ENCODE results near the gene TUBB. TPM values are rescaled to one million over a fixed set of nuclear protein-coding genes. Genes with fewer than 3 reads are reported as not detected.
"Not testable (repeated sequence)": the region's sequence is repeated elsewhere in the genome, so short reads cannot be mapped to it uniquely, and the experiment has no call there.

TUBB gene
- total RNA-seq, 1 experiment from 2014 or later = 386 TPM

DNA sequence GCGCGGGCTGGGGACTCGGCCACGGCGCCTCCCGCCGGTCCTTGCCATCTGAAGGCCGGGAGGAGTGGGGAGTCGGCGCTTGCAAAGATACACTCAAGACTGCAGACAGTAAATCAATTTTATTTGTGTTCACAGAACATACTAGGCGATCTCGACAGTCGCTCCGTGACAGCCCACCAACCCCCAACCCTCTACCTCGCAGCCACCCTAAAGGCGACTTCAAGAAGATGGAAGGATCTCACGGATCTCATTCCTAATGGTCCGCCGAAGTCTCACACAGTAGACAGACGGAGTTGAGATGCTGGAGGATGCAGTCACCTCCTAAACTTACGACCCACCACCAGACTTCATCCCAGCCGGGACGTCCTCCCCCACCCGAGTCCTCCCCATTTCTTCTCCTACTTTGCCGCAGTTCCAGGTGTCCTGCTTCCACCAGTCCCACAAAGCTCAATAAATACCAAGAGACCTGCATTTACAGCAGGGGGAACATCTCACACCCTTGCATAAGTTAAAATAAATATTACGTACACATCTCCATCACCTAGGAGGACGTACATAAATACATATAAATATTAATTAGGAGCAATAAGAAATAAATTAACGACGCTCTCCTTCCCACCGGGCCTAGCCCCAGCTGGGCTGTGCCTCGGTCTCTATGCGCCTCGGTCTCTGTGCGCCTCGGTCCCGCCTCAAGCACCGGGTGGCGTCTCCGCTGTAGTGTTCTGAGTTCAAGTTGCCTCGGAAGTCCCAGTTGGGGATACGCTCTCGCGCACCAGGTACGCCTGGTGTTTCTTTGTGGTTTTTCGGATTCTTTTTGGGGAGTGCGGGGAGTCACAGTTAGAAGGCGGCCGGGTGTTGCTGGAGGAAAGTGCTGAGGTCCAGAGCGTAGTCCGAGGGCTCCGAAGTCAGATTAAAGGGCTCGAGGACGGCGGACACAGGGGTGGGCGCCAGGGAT lies 23.2 kb downstream of the TUBB start:
- no peaks in the 10 kb centered on the region for H3K27me3 ChIP-seq
- DNase-seq = no peak
- H3K9me3 ChIP-seq = no peaks in the 10 kb centered on the region
- H3K36me3 ChIP-seq = peaks cover 41% of the 10 kb centered on the region
- peak overlapping the region; percentile 64 for H3K4me3 ChIP-seq

DNA sequence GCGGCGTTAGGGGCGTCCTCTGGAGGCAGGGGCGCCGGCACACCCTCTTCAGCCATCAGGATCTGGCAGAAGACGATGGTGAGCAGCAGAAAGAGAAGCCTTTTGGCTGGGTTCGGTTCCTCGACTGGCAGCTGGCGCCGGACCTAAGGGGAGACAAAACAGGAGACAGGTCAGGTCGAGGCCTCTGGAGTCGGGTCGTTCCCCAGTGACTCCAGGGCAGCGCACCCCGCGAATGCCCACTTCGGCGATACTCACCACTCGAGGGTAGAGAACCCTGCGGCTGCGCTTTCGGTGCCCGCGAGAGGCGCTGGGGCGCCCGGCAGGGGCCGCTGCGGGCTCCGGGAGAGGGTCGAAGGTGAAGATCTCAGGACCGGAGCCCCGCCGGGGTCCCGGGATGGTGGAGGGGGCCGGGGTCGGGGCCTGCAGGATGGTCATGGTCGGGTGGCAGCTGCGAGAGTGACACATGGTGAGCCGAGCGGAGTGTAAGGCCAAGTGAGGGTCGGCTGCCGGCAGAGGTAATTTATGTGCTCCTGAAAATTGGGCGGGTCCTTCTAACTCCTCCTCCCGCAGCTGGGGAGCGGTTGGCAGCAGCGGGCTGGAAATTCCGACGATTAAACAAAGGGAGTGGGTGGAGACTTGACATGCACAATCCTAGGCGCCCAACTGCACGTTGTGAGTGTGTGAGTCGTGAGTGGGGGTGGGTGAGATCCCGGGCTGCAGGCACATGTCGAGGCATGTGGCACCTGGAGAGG lies 24.1 kb downstream of the TUBB start, which contains the start of gene IER3:
Gene IER3, minus strand, starts transcription at position 494 of the 752 bp plus-strand sequence. Its CDS starts 29 bp downstream, at position 465.
- Histone ChIP-seq H3K9me3 (no peaks in the 10 kb centered on the region), H3K36me3 (peaks cover 34% of the 10 kb centered on the region), H3K27me3 (no peaks in the 10 kb centered on the region), H3K4me3 (peak within 1 kb of the TSS; percentile 64)
- DNase-seq = peak; percentile 82

GRCh38 chr6:30747300-30747687 lies 27.1 kb downstream of the TUBB start:
- Histone ChIP-seq H3K9me3 (no peaks in the 10 kb centered on the region), H3K36me3 (peaks cover 14% of the 10 kb centered on the region), H3K27me3 (no peaks in the 10 kb centered on the region), H3K4me3 (no peak overlapping the region)
- no peak for DNase-seq

GRCh38 chr6:30747902-30748769 lies 28.0 kb downstream of the TUBB start:
- Histone ChIP-seq H3K4me3 (no peak overlapping the region), H3K9me3 (no peaks in the 10 kb centered on the region), H3K27me3 (no peaks in the 10 kb centered on the region), H3K36me3 (peaks cover 11% of the 10 kb centered on the region)
- no peak for DNase-seq

- no peaks in the 10 kb centered on the region for H3K27me3 ChIP-seq
- peaks cover 3% of the 10 kb centered on the region; the same call in 1 of the 2 replicates for H3K36me3 ChIP-seq
- peak; percentile 53 for DNase-seq
- H3K4me3 ChIP-seq = no peak overlapping the region
- H3K9me3 ChIP-seq = no peaks in the 10 kb centered on the region
Measured at GRCh38 chr6:30748851-30749540, 28.8 kb downstream of the TUBB start.

DNA sequence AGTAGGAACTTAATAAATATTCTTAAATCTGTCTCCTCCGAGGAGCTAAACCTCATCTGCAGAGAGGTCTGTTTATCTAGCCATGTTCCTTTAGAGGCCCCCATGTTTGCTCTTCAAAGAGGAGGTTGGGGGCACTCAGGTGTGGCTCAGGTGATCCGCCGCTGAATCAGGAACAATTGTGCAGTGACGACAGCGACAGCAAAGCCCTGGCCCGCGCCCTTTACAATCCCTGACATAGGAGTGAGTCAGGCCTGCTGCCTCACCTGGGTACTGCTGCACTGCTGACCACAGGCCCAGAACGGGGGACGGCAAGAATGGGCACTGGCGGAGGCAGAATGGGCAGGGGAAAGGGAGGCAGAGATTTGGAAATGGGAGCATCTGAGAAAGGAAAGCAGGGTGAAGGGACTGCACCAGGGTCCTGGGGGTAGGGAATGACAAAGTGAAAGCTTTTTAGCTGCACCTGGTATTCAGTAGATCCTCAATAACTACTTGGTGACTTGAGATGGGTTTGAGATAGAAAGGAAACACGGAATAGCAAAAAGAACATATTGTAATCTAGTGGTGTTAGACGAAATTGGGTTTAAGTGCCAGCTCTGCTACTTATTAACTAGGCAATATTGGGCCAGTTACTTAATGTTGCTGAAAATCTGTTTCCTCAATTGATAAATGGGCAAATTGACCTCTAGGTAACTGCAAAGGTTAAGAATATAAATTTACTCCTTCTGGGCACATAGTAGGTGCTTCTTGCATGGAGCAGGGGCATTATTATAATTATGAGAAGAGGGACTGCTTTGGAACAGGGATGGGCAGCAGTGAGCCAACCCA lies 29.6 kb downstream of the TUBB start:
- no peaks in the 10 kb centered on the region for H3K36me3 ChIP-seq
- H3K27me3 ChIP-seq = no peaks in the 10 kb centered on the region
- no peak for DNase-seq
- no peaks in the 10 kb centered on the region for H3K9me3 ChIP-seq
- no peak overlapping the region for H3K4me3 ChIP-seq

GRCh38 chr6:30750379-30750668 lies 30.2 kb downstream of the TUBB start:
- H3K9me3 ChIP-seq = no peaks in the 10 kb centered on the region
- no peaks in the 10 kb centered on the region for H3K27me3 ChIP-seq
- DNase-seq = no peak
- H3K36me3 ChIP-seq = no peaks in the 10 kb centered on the region
- H3K4me3 ChIP-seq = no peak overlapping the region

- Histone ChIP-seq H3K4me3 (0 out of 2 replicates have a peak overlapping the region, but pooled peaks have one; percentile 1), H3K27me3 (no peaks in the 10 kb centered on the region), H3K9me3 (no peaks in the 10 kb centered on the region), H3K36me3 (no peaks in the 10 kb centered on the region)
- DNase-seq = peak; percentile 99
Measured at GRCh38 chr6:30752157-30752927, 32.2 kb downstream of the TUBB start.

DNA sequence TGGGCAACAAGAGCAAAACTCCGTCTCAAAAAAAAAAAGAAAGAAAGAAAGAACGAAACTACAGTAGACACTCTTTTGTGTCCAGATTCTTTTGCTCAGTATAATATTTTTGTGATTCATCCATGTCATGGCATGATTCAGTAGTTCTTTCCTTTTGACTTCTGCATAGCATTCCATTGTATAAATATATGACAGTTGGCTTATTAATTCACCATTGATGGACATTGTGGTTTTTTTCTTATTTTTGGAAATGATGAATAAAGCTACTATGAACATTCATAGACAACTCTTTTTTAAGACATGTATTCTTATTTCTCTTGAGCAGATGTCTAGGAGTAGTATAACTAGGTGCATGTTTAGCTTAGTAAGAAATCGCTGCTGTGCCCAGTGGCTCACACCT lies 34.5 kb downstream of the TUBB start:
- no peak for DNase-seq
- Histone ChIP-seq H3K4me3 (no peak overlapping the region), H3K36me3 (no peaks in the 10 kb centered on the region), H3K27me3 (no peaks in the 10 kb centered on the region), H3K9me3 (no peaks in the 10 kb centered on the region)

GRCh38 chr6:30756405-30757003 lies 36.4 kb downstream of the TUBB start:
- H3K27me3 ChIP-seq, H3K9me3 ChIP-seq, H3K4me3 ChIP-seq, H3K36me3 ChIP-seq, DNase-seq: not testable (repeated sequence)

GRCh38 chr6:30757261-30757904 lies 37.2 kb downstream of the TUBB start:
- H3K9me3 ChIP-seq = no peaks in the 10 kb centered on the region
- no peak for DNase-seq

GRCh38 chr6:30759575-30760239 lies 39.6 kb downstream of the TUBB start:
- Histone ChIP-seq H3K36me3 (no peaks in the 10 kb centered on the region), H3K9me3 (no peaks in the 10 kb centered on the region), H3K4me3 (no peak overlapping the region), H3K27me3 (no peaks in the 10 kb centered on the region)
- peak; percentile 84 for DNase-seq

More at GRCh38 chr6:30757261-30757904, 37.2 kb downstream of the TUBB start:
- H3K36me3 ChIP-seq = no peaks in the 10 kb centered on the region
- no peak overlapping the region for H3K4me3 ChIP-seq
- H3K27me3 ChIP-seq = no peaks in the 10 kb centered on the region

- Histone ChIP-seq H3K4me3 (no peak overlapping the region), H3K9me3 (no peaks in the 10 kb centered on the region), H3K27me3 (no peaks in the 10 kb centered on the region), H3K36me3 (no peaks in the 10 kb centered on the region)
- no peak for DNase-seq
Measured at GRCh38 chr6:30760549-30760948, 40.4 kb downstream of the TUBB start.

Data from MG63 (cell line).